NCI-H2196 treated with DMSO at 0.1 percent for 48 hours (cell line): ENCODE results near the gene POLR2C.
A peak's percentile ranks its signal among the peaks of the same experiment; 100 is the strongest.

Source experiments
- DNase-seq: peaks from one replicate; lab custom pipeline; 2025; ENCODE audit not compliant: unreplicated experiment; lab: John Stamatoyannopoulos, UW

The POLR2C gene

DNA sequence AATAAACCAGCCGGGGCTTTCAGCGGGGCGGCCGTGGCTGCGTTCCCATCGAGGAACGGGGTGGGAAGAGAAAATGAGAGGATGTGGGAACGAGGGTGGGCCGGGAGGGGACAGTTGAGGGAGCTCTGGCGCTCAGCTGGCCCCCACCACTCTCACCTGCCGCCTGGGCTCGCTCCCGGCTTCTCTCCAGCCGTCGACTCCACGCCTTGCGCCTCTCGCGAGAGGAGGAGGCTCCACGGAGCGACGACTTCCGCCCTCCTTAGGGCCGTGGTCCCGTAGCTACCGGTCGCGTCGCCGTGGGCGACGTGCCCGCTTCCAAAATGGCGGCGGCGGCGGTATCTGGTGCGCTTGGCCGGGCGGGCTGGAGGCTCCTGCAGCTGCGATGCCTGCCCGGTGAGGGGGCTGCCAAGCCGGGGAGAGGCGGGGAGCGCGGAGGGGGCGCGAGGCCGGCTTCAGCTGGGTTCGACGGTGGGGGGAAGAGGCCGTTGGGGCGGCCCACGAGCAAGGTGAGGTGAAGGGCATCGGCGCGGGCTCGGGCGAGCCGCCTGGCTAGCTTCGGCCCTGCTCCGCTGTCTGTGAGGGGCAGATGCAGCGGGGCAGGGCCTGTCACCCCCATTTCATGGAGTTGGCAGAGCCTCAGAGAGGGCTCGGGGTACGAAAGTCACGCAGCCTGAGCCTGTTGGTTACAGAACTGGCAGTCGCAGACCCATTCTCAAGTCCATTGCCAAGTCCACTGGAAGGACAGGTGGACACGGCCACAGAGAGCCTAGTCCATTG, 15.1 kb upstream of the POLR2C start, which contains the start of the genes CIAPIN1 and COQ9:
Gene CIAPIN1 (minus strand): TSS at position 200 of the 777 bp plus-strand sequence. CDS start 6,457 bp downstream, outside the sequence.
Gene COQ9 (plus strand): TSS at position 294 of the 777 bp plus-strand sequence. CDS start 27 bp downstream, at position 321.
- peak; percentile 47 for DNase-seq

DNA sequence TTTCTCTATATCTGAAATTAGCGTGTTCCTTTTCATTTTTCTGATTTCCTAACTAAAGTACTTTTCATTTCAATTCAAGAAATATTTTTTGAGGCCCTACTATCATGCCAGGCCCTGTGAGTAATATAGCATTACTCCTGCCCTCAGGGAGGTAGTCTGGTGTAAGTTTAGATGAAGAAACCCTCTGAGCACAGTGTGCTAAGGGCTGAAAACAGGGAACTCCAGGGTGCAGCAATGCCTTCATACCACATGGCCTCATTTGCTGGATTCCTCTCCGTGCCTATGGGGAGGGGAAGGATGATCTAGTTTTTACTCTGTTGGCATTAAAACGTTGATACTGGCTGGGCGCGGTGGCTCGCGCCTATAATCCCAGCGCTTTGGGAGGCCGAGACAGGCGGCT, 10.5 kb upstream of the POLR2C start:
- DNase-seq: no peak

DNA sequence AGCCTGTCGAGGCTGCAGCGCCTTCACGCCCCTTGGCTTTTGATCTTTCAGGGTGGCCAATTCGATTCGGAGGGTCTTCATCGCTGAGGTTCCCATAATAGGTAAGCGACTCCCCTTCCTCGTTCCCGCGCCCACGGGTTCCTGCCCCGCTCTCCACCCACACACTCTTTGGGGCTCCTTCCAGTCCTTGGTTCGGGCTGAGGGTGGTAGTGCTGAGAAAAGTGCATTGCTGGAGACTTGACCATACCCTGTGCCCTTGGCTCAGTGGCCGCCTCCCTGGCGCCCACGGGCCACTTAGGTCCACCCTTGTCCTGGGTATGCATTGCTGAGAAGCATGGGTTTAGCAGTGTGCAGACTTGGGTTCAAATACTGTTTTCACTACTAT, 491 bp downstream of the POLR2C start:
- DNase-seq: no peak

DNA sequence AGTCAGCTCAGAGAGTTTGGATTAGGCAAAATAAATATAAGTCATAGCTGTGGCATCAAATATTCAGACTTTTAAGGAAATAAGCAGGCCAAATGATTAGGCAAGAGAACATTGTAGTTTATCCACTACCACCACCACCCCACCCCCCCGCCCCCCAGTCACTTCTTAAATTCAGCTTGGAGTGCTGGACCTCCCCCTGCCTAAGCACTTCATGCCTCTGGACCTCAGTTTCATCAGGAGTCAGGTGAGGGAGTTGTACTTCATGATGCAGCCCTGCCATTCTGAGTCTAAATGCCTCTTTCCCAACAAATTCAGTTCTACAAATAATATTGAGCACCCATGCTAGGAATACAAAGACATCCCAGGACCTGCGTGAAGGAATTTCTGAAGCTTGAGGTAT, 2.0 kb downstream of the POLR2C start:
- no peak for DNase-seq

DNA sequence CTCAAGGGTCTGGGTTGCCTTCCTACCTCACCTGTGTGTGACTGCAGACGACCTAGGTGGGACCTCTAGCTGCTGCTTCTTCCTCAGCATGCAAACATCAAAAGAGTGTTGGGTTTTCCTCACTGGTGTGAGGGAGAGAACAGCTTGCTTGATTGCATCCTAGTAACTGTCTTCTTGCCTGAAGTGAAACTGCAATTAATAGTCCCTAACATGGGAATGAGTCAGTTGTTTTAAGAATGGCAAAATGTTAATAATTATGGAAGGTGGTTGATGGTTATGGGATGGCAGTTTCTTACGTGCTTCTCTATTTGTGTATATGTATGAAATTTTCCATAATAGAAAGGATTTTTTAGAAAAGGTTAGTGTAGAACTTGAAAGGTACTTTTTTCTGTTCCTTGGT, 5.9 kb downstream of the POLR2C start:
- no peak for DNase-seq

DNA sequence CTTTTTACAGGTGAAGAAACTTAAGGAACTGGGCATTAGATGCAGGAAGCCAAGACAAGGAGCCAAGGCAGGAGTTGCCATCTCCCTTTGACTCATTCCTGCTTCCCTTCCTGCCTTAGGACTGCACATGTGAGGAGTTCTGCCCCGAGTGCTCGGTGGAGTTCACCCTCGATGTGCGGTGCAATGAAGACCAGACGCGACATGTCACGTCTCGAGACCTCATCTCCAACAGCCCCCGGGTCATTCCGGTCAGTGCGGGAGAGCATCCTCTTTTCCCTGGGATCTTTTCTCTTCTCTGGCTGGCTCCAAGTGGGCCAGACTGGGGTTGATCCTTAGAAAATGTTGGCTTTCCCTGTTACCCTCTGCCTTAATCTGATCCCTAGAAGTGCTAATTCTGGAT, 6.6 kb downstream of the POLR2C start:
- no peak for DNase-seq

DNA sequence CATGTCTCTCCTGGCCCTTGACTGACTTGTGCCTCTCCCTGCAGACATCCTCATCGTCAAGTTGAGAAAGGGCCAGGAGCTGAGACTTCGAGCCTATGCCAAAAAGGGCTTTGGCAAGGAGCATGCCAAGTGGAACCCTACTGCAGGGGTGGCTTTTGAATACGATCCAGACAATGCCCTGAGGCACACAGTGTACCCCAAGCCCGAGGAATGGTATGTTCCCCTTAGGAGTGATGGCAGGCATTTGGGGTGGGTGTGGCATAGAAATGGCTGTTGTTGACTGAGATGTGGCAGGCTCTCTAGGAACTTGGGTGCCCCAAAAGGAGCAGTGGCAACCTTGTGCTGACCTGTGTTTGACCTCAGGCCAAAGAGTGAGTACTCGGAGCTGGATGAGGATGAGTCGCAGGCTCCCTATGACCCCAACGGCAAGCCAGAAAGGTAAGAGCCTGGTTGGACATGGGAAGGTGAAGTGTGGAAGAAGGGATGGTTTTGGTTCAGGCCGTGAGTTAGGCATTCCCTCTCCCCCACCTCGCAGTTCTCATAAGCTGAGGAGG, 7.5 kb downstream of the POLR2C start:
- DNase-seq: no peak

DNA sequence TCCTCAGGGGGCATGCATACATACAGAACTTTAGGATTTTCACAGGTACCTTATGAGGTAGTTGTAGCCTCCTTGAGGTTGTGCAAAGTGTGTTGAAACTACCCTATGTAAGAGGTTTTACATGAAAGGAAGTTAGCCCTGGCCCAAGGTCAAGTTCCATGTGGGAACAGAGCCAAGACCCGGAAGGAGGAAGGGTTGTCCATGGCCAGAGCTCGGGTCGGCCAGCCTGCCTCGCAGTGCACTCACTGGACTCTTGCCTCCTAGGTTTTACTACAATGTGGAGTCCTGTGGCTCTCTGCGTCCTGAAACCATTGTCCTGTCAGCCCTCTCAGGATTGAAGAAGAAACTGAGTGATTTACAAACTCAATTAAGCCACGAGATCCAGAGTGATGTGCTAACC, 8.2 kb downstream of the POLR2C start:
- DNase-seq: no peak

DNA sequence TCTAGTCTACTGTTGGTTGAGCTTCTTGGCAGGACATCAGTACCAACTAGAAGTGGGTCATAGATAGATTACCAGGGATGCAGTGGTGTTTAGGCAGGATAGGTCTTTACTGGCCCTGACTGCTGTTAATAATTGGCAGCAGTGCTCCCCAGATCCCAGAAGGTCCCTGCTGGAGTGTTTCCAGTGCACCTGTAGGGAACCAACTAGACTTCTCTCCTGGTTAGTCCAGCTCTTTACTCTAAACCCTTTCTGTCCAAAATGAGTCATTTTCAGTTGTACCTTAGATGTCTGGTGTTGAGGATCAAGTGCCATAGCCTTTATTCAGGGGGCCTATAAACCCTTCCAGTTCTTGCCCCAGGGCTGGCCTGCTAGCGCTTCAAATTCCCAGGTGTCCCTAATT, 8.7 kb downstream of the POLR2C start:
- DNase-seq: no peak

DNA sequence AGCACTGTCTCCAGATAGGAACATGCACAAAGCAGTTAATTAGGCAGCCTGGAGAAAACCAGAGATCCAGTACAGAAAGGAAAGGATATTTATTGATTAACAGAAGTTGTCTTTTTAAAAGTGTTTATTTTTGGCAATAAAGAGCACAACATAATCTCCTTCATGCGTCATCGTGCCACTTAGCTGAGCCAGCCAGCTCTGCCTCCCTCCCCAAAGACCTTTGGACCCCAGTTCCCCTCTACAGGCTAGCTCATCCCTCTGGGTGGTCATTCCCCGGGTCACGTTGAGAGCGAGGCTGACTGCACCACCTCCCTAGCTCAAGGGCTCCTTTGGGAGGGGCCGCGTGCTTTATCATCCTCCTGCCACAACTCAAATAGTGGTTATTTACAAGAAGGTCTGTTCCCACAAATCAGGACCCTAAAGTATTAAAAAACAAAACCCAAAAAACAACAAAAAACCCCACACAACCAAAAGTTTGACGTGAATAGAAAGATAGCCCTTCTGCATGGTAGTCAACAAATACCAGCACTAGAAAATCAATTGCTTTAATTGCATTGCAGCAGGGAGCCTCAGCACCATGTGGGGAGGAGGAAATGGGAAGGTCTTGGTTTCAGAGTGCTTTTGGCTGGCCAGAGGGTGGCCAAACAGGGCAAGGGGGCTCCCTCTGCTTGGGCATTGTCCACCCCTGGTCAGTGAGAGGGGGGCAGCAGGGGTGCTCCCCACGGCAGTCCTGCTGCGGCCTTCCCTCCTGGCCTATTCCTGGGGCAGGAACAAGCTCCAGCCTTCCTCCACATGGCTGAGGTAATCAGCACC, 9.6 kb downstream of the POLR2C start:
- DNase-seq: no peak

DNA sequence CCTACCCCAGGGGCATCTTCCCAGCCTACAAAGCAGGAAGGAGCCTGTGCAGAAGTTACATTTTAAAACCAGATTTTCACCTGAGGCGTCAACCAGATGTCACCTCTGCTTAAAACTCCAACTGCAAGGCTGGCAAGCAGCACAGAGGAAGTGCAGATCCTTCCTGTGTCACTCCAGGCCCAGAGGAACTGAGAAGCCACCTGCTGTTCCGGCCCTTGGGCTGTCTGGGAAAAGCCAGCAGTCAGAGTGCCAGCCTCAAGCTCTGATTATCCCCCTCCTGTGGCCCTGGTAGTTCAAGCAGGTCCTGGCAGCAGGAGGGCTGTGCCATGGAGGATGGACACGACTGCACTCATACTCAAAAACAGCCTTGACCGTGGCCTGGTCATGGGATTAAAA, 10.2 kb downstream of the POLR2C start:
- DNase-seq: no peak

DNA sequence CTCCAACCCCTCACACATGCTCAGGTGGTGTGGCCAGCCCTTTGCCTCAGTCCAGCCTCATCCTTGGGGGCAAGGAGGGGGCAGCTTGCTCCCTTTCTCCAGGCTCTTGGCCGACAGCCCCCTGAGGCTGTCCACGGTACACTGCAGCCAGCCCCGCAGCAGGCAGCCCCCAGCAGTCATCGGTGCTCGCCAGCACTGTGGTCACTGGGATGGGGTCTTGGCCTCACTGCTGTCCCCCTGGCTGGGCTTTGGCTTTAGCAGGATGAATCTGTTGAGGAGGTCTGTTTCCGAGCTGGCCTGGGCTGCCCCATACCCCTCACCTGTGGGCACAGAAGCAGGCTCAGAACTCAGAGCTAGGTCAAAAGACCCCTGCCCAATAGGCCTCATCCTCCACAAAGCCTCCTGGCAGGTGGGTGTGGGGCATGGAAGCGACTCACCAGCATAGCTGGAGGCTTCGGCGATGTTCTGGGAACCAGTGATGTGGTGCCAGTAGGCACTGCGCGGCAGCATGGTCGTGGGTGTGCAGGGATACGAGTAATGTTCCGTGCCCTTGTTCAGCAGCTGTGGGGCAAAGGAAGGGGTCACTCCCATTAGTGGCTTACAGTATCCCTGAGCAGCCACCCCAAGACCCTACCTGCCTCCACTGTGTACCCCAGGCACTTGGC, 10.8 kb downstream of the POLR2C start:
- no peak for DNase-seq

DNA sequence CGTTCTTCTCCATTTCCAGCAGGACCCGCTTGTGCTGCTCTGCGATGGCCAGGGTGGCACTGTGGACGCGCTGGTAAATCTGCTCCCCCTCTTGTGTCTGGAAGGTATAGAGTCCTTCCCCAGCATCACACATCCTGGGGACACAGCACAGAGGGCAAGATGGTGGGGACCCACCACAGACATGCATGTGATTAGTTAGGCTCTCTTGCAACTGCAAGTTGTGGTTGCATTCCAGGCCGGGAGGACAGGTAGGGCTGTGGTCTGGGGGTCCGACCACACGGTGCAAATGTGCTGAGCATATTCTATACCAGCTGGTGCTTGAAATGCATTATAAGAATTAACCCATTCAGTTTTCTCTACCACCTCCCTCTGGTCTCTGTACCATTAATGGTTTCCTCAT, 11.4 kb downstream of the POLR2C start:
- DNase-seq: no peak

DNA sequence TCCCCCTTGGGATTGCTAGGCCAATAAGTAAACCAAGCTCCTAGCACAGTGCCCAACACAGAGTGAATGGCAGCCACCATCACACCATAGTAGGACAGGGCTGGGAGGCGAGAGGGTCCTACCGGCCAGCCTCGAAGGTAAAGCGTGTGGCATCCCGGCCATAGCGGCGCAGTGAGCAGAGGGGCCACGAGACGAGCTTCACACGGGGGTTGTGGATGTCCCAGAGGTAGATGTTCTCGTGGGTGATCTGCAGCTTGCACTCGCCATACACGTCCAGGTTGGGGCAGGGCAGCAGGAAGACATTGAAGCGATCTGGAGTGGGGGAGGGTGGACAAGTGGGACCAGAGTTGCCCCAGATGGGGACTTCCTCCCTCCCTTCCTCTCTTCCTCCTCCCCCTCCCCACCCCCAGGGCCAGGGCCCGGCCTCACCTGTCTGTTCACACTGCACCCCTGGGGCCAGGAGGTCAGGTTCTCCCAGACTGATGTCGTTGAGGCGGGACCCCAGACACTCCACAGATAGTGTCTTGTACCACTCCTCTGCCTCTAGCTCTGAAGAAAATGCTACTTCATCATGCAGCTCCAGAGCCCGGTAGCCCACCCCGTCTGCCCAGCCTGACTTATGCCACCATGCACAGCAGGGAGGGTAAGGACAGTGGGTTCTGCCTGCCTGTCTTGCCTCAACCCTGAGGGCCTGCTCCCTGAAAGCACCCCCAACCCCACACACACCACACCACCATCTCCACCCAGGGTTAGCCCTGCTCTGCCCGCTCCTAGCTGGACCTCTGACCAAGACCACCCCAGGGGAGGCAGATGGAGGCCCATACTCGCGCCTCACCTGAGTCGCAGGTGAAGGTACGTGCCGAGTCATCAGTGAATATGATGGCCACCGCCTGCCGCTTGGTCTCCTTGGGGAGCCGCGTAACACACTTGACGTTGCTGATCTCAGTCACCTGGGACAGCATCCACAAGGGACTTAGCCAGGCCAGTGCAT, 12.5 kb downstream of the POLR2C start:
- no peak for DNase-seq

DNA sequence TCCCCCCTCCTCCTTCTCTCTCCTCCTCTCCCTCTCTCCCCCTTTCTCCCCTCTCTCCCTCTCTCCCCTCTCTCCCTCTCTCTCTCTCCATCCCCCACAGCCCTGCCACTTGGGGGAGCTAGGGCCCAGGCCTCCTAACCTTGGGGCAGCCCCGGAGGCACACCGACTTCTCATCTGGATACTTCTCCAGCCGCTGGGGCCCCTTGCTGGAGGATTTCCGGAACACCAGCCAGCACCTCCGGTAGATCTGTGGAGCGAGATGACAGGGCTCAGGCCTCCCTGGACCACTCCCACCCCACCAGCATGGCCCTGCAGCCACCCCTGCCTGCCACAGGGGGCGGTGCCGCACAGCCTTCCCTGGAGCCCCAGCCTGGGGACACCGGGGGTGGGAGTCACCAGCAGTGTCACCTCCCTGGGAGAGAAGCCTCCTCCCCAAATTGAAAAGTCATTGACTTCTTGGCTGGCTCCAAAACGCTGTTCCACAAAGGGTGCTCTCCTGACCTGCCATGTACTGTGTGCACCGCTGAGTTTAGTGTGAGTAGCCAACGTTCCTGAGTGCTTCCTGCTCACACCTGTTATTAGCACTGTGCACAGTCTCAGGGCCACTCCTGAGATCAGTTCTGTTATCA, 13.3 kb downstream of the POLR2C start:
- no peak for DNase-seq

DNA sequence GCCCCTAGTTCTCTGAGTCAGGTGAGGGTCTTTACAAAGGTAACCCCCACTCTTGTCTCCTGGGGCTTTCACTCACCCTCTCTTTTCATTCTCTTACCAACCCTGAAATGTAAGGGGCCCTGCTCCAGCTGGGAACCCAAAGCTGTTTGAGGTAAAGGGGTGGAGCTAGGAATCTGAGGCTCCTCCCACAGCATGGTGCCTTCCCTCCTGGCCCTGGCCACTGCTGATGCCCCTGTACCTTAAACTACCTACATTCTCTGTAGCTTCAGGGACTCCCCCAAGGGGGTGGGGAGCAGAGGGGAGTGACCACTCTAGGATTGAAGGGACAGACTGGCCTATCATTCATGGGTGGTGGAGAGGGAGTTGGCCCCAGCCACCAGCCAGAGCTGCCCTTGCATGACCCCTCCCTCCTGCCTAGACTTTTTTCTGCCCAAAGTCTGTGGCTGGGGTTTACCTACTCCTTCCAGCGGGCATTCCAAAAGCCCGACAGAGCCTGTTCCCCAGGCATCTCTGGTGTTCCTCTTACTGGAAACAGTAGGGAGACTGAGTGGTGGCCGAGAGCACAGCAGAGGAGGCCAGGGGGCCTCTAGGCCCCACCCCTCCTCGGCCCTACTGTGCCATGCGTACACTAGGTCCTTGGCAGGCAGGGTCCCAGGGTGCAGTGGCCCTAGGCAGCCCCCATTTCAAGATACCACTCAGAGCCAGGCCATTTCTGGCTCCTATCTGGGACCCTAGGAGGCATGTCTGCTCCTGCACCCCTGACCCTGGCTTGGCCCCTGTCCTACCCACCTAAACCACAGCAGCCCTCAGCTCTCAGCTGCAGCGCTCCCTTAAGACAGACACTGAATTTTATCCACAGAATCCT, 14.3 kb downstream of the POLR2C start:
- no peak for DNase-seq

DNA sequence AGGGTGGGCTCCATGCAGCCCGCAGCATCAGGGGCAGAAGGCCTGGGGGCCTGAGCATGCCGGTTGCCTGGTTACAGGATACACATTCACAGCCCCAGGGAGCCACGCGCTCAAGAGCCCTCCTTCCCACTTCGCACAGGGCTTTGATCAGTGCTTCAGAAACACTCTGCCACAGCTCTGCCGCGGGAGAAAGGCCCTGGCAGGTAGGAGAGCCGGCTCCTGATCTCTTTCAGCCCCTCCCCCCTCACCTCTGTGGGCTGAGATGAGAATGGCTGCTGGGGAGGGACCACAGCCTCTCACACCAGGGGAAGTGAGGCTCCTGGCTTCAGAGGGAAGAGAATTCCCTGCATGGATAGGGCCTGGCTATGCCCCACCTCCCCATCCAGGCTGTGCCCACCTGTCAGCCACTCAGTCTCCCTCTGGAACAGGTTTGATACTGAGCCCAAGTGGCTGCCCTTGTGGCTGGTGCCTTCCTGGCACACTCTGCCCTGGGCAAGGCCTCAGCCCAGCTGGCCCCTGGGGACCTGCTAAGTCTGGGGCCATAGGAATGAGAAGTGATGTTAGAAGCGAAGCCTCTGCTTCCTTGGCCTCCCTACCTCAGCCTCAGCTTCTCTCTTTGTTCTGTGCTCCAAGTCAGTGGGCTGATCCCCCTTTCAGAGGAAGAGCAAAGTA, 15.2 kb downstream of the POLR2C start:
- DNase-seq: no peak
